ENCODE results near the gene RELL1. TPM values are rescaled to one million over a fixed set of nuclear protein-coding genes. Genes with fewer than 3 reads are reported as not detected.
A peak's percentile ranks its signal among the peaks of the same experiment; 100 is the strongest.

Gene RELL1
- total RNA-seq, 1 donor from 2014 or later, result 22.2 TPM

DNA sequence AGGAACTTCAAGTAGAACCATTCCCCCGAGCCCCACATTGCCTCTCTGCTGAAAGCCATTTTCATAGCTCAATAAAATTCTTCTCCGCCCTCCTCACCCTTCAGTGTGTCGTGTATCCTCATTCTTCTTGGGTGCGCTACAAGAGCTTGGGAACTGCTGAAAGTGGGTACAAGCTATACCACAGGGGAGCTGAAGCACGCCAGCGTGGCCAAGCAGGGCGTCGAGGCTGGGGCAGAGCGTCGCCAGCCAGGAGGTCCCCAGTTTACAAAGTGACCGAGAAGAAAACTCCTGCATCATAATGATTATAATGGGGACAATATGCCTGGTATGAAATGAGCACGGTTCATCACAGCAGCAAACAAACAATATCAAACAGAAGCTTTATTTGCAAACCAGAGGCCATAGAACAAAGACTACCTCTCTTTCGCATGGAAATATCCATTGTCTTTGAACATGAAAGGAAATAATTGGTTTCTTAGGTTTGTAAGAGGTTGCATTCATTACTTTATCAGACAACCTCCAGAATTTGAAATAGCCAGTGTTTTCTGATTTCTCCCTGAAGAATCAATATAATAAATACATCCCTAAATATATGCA lies 34.3 kb downstream of the RELL1 start:
- H3K4me1 ChIP-seq, result peaks cover 24% of the 10 kb centered on the region
- TF ChIP-seq, protein P1, sequence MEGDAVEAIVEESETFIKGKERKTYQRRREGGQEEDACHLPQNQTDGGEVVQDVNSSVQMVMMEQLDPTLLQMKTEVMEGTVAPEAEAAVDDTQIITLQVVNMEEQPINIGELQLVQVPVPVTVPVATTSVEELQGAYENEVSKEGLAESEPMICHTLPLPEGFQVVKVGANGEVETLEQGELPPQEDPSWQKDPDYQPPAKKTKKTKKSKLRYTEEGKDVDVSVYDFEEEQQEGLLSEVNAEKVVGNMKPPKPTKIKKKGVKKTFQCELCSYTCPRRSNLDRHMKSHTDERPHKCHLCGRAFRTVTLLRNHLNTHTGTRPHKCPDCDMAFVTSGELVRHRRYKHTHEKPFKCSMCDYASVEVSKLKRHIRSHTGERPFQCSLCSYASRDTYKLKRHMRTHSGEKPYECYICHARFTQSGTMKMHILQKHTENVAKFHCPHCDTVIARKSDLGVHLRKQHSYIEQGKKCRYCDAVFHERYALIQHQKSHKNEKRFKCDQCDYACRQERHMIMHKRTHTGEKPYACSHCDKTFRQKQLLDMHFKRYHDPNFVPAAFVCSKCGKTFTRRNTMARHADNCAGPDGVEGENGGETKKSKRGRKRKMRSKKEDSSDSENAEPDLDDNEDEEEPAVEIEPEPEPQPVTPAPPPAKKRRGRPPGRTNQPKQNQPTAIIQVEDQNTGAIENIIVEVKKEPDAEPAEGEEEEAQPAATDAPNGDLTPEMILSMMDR (IDR thresholded peaks at IDR 0.05; ENCODE audit: borderline replicate concordance), result no peak
- H3K4me3 ChIP-seq, result no peak overlapping the region
- intact Hi-C loops (cut with micrococcal nuclease), result no loop called here
- H3K27me3 ChIP-seq (ENCODE audit: low read depth), result no peaks in the 10 kb centered on the region
- no peak overlapping the region for H3K27ac ChIP-seq (replicated peaks)
- DNase-seq, result no peak
- peaks cover 9% of the 10 kb centered on the region for H3K36me3 ChIP-seq
- H3K9me3 ChIP-seq (replicated peaks), result peaks cover 11% of the 10 kb centered on the region

DNA sequence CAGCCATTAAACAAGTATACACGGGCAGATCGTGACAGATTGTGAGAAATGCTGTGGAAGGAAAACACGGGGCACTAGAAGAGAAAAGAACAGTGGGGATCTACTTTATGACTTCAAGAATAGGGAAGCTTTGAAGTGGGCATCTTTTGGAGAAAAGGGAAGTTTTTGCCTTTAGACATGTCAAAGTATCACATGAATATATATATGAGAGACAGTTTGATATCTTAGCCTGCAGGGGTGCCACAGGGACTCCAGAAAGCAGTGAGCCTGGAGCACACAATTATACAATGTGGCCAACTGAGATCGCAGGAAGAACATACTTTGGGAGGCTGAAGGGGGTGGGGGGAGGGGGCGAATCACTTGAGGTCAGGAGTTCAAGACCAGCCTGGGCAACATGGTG lies 35.7 kb downstream of the RELL1 start:
- Histone ChIP-seq H3K4me1 (peaks cover 33% of the 10 kb centered on the region), H3K9me3 (replicated peaks) (no peaks in the 10 kb centered on the region), H3K4me3 (no peak overlapping the region), H3K27ac (replicated peaks) (no peak overlapping the region), H3K36me3 (peaks cover 16% of the 10 kb centered on the region), H3K27me3 (ENCODE audit: low read depth) (no peaks in the 10 kb centered on the region)
- intact Hi-C loops (cut with micrococcal nuclease), result no loop called here
- TF ChIP-seq, protein P1 (IDR thresholded peaks at IDR 0.05; ENCODE audit: borderline replicate concordance), result no peak
- DNase-seq, result no peak

DNA sequence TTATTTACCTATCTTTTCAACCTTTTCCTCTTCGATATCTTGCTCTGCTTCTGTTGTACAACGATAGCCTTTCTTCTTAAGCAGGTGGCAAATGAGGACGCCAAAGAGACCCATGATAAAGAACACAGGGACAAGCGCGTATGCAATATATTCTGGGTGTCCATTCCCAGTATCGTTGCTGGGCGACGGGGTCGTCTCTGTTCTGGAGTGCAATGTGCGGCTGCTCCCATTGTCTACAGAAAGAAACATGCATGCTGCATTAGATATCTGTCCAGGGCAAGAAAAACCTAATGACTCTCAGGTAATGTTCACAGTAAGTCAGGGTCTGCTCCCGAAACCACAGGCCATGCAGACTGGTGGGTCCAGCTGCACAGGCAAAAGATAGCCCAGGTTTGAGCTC lies 36.9 kb downstream of the RELL1 start:
- no peak for DNase-seq
- no peaks in the 10 kb centered on the region for H3K27me3 ChIP-seq (ENCODE audit: low read depth)
- intact Hi-C loops (cut with micrococcal nuclease), result no loop called here
- no peak overlapping the region for H3K4me3 ChIP-seq
- peaks cover 21% of the 10 kb centered on the region for H3K36me3 ChIP-seq
- no peaks in the 10 kb centered on the region for H3K9me3 ChIP-seq (replicated peaks)
- peak overlapping the region; percentile 70 for H3K27ac ChIP-seq (replicated peaks)
- TF ChIP-seq, protein P1 (IDR thresholded peaks at IDR 0.05; ENCODE audit: borderline replicate concordance), result no peak
- peaks cover 33% of the 10 kb centered on the region for H3K4me1 ChIP-seq

DNA sequence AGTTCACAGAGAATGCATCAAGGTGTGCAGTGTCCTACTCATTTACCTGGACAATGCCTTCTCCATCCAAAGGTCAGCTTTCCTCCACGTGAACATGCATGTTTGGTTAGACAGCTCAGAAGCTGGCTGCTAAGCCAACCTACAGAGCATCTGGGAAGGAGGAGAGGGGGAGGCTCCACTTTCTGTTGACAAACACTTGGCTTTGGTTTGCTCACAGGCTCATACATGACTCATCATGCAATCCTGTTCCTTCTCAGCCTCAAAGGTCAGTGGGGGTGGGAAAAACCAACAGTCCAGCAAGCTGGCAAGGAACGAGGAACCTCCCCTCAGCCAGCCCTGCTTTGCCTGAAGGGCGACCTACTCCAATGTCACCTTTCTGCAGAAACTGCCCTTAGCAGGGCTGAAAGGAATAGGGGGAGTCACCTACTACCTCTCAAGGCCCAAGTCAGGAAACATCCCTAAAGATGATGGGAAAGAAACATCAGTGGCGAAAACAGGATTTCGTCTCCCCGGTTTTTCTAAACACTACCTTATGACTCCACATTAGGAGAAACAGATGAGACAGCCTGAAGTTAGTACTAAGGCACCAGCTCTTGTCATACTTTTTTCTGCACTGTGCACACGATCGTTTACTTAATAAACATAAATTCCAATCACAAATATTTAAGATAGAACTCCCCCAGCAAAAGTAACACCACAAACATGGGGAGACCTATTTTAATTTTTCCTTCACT lies 37.9 kb downstream of the RELL1 start:
- no peaks in the 10 kb centered on the region for H3K27me3 ChIP-seq (ENCODE audit: low read depth)
- H3K36me3 ChIP-seq, result peaks cover 28% of the 10 kb centered on the region
- H3K9me3 ChIP-seq (replicated peaks), result no peaks in the 10 kb centered on the region
- H3K4me1 ChIP-seq, result peaks cover 33% of the 10 kb centered on the region
- TF ChIP-seq, protein P1 (IDR thresholded peaks at IDR 0.05; ENCODE audit: borderline replicate concordance), result no peak
- no peak overlapping the region for H3K4me3 ChIP-seq
- H3K27ac ChIP-seq (replicated peaks), result peak overlapping the region; percentile 70
- intact Hi-C loops (cut with micrococcal nuclease), result no loop called here
- peak; percentile 36 for DNase-seq

DNA sequence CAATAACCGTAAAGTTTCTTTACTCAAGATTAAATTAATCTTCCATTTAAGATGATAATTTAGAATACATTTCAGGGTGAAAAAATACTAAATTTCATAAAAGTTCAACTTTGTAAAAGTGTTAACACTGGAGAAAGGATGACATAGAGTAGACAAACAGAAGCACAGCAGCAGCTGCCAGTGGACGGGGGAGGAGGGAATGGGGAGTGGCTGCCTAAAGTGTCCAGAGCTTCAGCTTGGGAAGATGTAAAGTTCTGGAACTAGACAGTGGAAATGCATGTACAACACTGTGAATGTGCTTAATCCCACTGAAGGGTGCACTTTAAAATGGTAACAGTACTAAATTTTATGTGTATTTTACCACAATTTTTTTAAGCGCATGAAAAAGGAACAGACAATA lies 39.9 kb downstream of the RELL1 start:
- Histone ChIP-seq H3K4me1 (peaks cover 49% of the 10 kb centered on the region), H3K27me3 (ENCODE audit: low read depth) (no peaks in the 10 kb centered on the region), H3K27ac (replicated peaks) (no peak overlapping the region), H3K9me3 (replicated peaks) (no peaks in the 10 kb centered on the region), H3K4me3 (no peak overlapping the region), H3K36me3 (peaks cover 33% of the 10 kb centered on the region)
- no peak for DNase-seq
- intact Hi-C loops (cut with micrococcal nuclease), result no loop called here
- TF ChIP-seq, protein P1 (IDR thresholded peaks at IDR 0.05; ENCODE audit: borderline replicate concordance), result no peak
